Naive thymus-derived CD4-positive, alpha-beta T cell (primary cell): ENCODE results near the gene SMARCA1. TPM values are rescaled to one million over a fixed set of nuclear protein-coding genes. Genes with fewer than 3 reads are reported as not detected.

Experiments used
- ATAC-seq: fragments of 150-1000 bp; cut with Tn5 transposase; 2 replicates; pipeline ENCODE4 v1.10.0; 2021; ENCODE audit warnings: mild to moderate bottlenecking, moderate library complexity
- CTCF ChIA-PET: fragments of 350-600 bp; sonication (Branson Sonifier 250); formaldehyde crosslinking; loops from one replicate; lab custom pipeline; 2021; ENCODE audit warnings: antibody characterized with exemption; lab: Charles Lee
- POLR2A ChIA-PET: fragments of 350-600 bp; sonication (Branson Sonifier 250); formaldehyde crosslinking; loops from one replicate; lab custom pipeline; 2021; ENCODE audit warnings: antibody characterized with exemption, inconsistent platforms; lab: Charles Lee
- DNase-seq, 9 donors: peaks; one replicate each; pipeline versions ENCODE4 v3.0.0 to v3.0.0-alpha.2; 2020 to 2022; ENCODE audit warnings: mixed read lengths in 1 of 9
- H3K27ac ChIP-seq: one replicate; pipeline ENCODE4 v1.7.0; 2013; ENCODE audit warnings: mild to moderate bottlenecking, low read depth, low read length, moderate library complexity
- H3K27me3 ChIP-seq, 2 donors: one replicate each; pipeline ENCODE4 v1.7.0; 2013; ENCODE audit warnings: low read length in 2 of 2, mild to moderate bottlenecking in 2 of 2, moderate library complexity in 2 of 2; ENCODE audit not compliant: control insufficient read depth in 2 of 2, insufficient read depth in 2 of 2
- H3K36me3 ChIP-seq, 3 experiments: 1 replicate in 2 of 3; 2 replicates in 1 of 3; pipeline ENCODE4 v1.7.0; 2013; ENCODE audit warnings: low read length in 3 of 3, mild to moderate bottlenecking in 3 of 3, moderate library complexity in 1 of 3; ENCODE audit not compliant: insufficient read depth in 3 of 3, control insufficient read depth in 2 of 3
- H3K4me1 ChIP-seq, 2 donors: one replicate each; pipeline ENCODE4 v1.7.0; 2013; ENCODE audit warnings: low read length in 2 of 2, mild to moderate bottlenecking in 2 of 2, moderate library complexity in 1 of 2; ENCODE audit not compliant: control insufficient read depth in 2 of 2, insufficient read depth in 2 of 2
- H3K4me3 ChIP-seq: 2 replicates; pipeline ENCODE4 v1.7.0; 2013; ENCODE audit warnings: mild to moderate bottlenecking, low read length
- H3K9me3 ChIP-seq, 3 experiments: 1 replicate in 2 of 3; 2 replicates in 1 of 3; pipeline ENCODE4 v1.7.0; 2013; ENCODE audit warnings: low read length in 3 of 3; ENCODE audit not compliant: control insufficient read depth in 2 of 3
- H3K27ac Mint-ChIP-seq, 9 donors: one replicate each; pipeline ENCODE4 v1.8.0; 2020 to 2022; ENCODE audit warnings: mixed read lengths in 9 of 9, mild to moderate bottlenecking in 8 of 9, moderate library complexity in 5 of 9, inconsistent platforms in 2 of 9
- H3K27me3 Mint-ChIP-seq, 5 donors: one replicate each; pipeline ENCODE4 v1.8.0; 2021 to 2022; ENCODE audit warnings: mixed read lengths in 5 of 5, mild to moderate bottlenecking in 1 of 5
- H3K36me3 Mint-ChIP-seq, 5 donors: one replicate each; pipeline ENCODE4 v1.8.0; 2020 to 2022; ENCODE audit warnings: mixed read lengths in 5 of 5, mild to moderate bottlenecking in 3 of 5, inconsistent platforms in 1 of 5
- H3K4me1 Mint-ChIP-seq, 7 donors: one replicate each; pipeline ENCODE4 v1.8.0; 2020 to 2022; ENCODE audit warnings: mixed read lengths in 7 of 7, mild to moderate bottlenecking in 3 of 7, inconsistent platforms in 1 of 7
- H3K4me3 Mint-ChIP-seq, 10 donors: one replicate each; pipeline ENCODE4 v1.8.0; 2020 to 2022; ENCODE audit warnings: mild to moderate bottlenecking in 10 of 10, mixed read lengths in 10 of 10, moderate library complexity in 6 of 10, inconsistent platforms in 2 of 10
- H3K9me3 Mint-ChIP-seq, 11 donors: one replicate each; pipeline ENCODE4 v1.8.0; 2020 to 2022; ENCODE audit warnings: mixed read lengths in 11 of 11, mild to moderate bottlenecking in 4 of 11, inconsistent platforms in 1 of 11, moderate library complexity in 1 of 11
- intact Hi-C, 2 donors: fragments of 100-400 bp; cut with micrococcal nuclease; formaldehyde crosslinking; loops; one replicate each; pipeline ENCODE4 v1.15.1; 2023
- polyA plus RNA-seq, 2 donors: library from polyadenylated mRNA; unstranded; fragments of 300-500 nt; fragmentation: Illumina TruSeq; gene quantifications; one replicate each; pipeline ENCODE4 v1.2.3, GENCODE V29; 2021
- total RNA-seq, 6 experiments: library from RNA in 5 of 6; stranded (reverse) in 5 of 6; gene quantifications; 1 replicate in 5 of 6; 2 replicates in 1 of 6; pipeline ENCODE4 v1.2.3 and lab custom pipeline; 2021 to 2026

The SMARCA1 gene
- total and polyA plus RNA-seq, 7 experiments from 2014 or later = 0.72 to 5.0 (median 2.6) TPM; not detected in 1

GRCh38 chrX:129449148-129449547, 74.1 kb downstream of the SMARCA1 start:
- Histone ChIP-seq H3K27me3 (no peaks in the 10 kb centered on the region), H3K36me3 (no peaks in the 10 kb centered on the region), H3K4me3 (no peak overlapping the region), H3K27ac (no peak overlapping the region), H3K9me3 (no peaks in the 10 kb centered on the region), H3K4me1 (no peaks in the 10 kb centered on the region)
- Mint-ChIP-seq H3K4me3 (no peak overlapping the region), H3K4me1 (no peaks in the 10 kb centered on the region), H3K36me3 (no peaks in the 10 kb centered on the region), H3K27me3 (no peaks in the 10 kb centered on the region), H3K27ac (no peak overlapping the region), H3K9me3 (peaks cover 0 to 1% (median 0%) of the 10 kb centered on the region in 11 donors)
- ATAC-seq (no peak), DNase-seq (no peak)
- ChIA-PET CTCF (no interaction called here), POLR2A (interaction anchor here (0.6 kb wide), 1 partner anchor 85 kb away, joined by 4 read pairs; no protein-coding TSS in a partner anchor)
- intact Hi-C loops = loop anchor here in 1 of 2 donors (2.0 kb wide), 1 partner anchor 92 kb away; the partner anchor contains the start of gene OCRL

GRCh38 chrX:129445436-129445835, 77.9 kb downstream of the SMARCA1 start:
- Mint-ChIP-seq H3K27ac (no peak overlapping the region), H3K4me3 (no peak overlapping the region), H3K4me1 (no peaks in the 10 kb centered on the region), H3K27me3 (no peaks in the 10 kb centered on the region), H3K36me3 (peaks cover 0 to 1% (median 0%) of the 10 kb centered on the region in 5 donors), H3K9me3 (no peaks in the 10 kb centered on the region)
- ChIA-PET CTCF (interaction anchor here (0.6 kb wide), 1 partner anchor 75 kb away, joined by 3 read pairs; no protein-coding TSS in a partner anchor), POLR2A (no interaction called here)
- no peaks in the 10 kb centered on the region for H3K4me1 ChIP-seq
- H3K36me3 ChIP-seq = no peaks in the 10 kb centered on the region
- H3K27me3 ChIP-seq = no peaks in the 10 kb centered on the region
- ATAC-seq (no peak), DNase-seq (no peak)
- H3K27ac ChIP-seq = no peak overlapping the region
- no peak overlapping the region for H3K4me3 ChIP-seq
- H3K9me3 ChIP-seq = no peaks in the 10 kb centered on the region
- intact Hi-C loops = no loop called here

GRCh38 chrX:129433945-129434344, 89.3 kb downstream of the SMARCA1 start:
- CTCF ChIA-PET = no interaction called here

GRCh38 chrX:129433461-129433860, 89.8 kb downstream of the SMARCA1 start:
- POLR2A ChIA-PET = no interaction called here
- Mint-ChIP-seq H3K4me1 (no peaks in the 10 kb centered on the region), H3K27ac (no peak overlapping the region), H3K4me3 (no peak overlapping the region), H3K27me3 (peaks cover 0 to 3% (median 0%) of the 10 kb centered on the region in 5 donors), H3K36me3 (peaks cover 0 to 16% (median 3%) of the 10 kb centered on the region in 5 donors), H3K9me3 (peaks cover 0 to 3% (median 0%) of the 10 kb centered on the region in 11 donors)
- H3K27me3 ChIP-seq = no peaks in the 10 kb centered on the region
- no peak for ATAC-seq
- intact Hi-C loops = no loop called here
- H3K9me3 ChIP-seq = no peaks in the 10 kb centered on the region
- CTCF ChIA-PET = no interaction called here
- H3K27ac ChIP-seq = no peak overlapping the region
- DNase-seq = no peak
- no peaks in the 10 kb centered on the region for H3K4me1 ChIP-seq
- H3K4me3 ChIP-seq = no peak overlapping the region
- no peaks in the 10 kb centered on the region for H3K36me3 ChIP-seq

More at GRCh38 chrX:129433945-129434344, 89.3 kb downstream of the SMARCA1 start:
- DNase-seq = no peak
- no peaks in the 10 kb centered on the region for H3K4me1 ChIP-seq
- H3K36me3 ChIP-seq = no peaks in the 10 kb centered on the region
- H3K36me3 Mint-ChIP-seq = peaks cover 0 to 12% (median 1%) of the 10 kb centered on the region in 5 donors
- peaks cover 0 to under 1% (median 0%) of the 10 kb centered on the region in 5 donors for H3K27me3 Mint-ChIP-seq
- no peak overlapping the region for H3K4me3 ChIP-seq
- POLR2A ChIA-PET = no interaction called here
- H3K4me3 Mint-ChIP-seq = no peak overlapping the region
- H3K9me3 ChIP-seq = no peaks in the 10 kb centered on the region
- H3K27ac ChIP-seq = no peak overlapping the region
- no peak overlapping the region for H3K27ac Mint-ChIP-seq
- ATAC-seq = no peak
- H3K27me3 ChIP-seq = no peaks in the 10 kb centered on the region
- intact Hi-C loops = no loop called here
- H3K9me3 Mint-ChIP-seq = peaks cover 0 to 3% (median 0%) of the 10 kb centered on the region in 11 donors
- H3K4me1 Mint-ChIP-seq = no peaks in the 10 kb centered on the region

GRCh38 chrX:129427267-129427666, 96.0 kb downstream of the SMARCA1 start:
- H3K9me3 ChIP-seq = no peaks in the 10 kb centered on the region
- no peaks in the 10 kb centered on the region for H3K4me1 ChIP-seq
- H3K27me3 ChIP-seq = no peaks in the 10 kb centered on the region
- POLR2A ChIA-PET = no interaction called here
- intact Hi-C loops = no loop called here
- H3K4me1 Mint-ChIP-seq = peaks cover 0 to 3% (median 0%) of the 10 kb centered on the region in 7 donors
- H3K9me3 Mint-ChIP-seq = peaks cover 0 to 24% (median 11%) of the 10 kb centered on the region in 11 donors
- DNase-seq (no peak), ATAC-seq (no peak)
- H3K27me3 Mint-ChIP-seq = peaks cover 0 to 9% (median 3%) of the 10 kb centered on the region in 5 donors
- no peak overlapping the region for H3K4me3 Mint-ChIP-seq
- CTCF ChIA-PET = no interaction called here
- H3K36me3 Mint-ChIP-seq = peaks cover 0 to 10% (median 6%) of the 10 kb centered on the region in 5 donors
- H3K36me3 ChIP-seq = no peaks in the 10 kb centered on the region
- no peak overlapping the region for H3K27ac Mint-ChIP-seq
- H3K4me3 ChIP-seq = no peak overlapping the region
- no peak overlapping the region for H3K27ac ChIP-seq

- H3K27me3 Mint-ChIP-seq = peaks cover 0 to 9% (median 0%) of the 10 kb centered on the region in 5 donors
- Histone ChIP-seq H3K4me3 (no peak overlapping the region), H3K9me3 (no peaks in the 10 kb centered on the region), H3K4me1 (no peaks in the 10 kb centered on the region), H3K27me3 (no peaks in the 10 kb centered on the region), H3K36me3 (no peaks in the 10 kb centered on the region), H3K27ac (no peak overlapping the region)
- H3K9me3 Mint-ChIP-seq = peaks cover 0 to 39% (median 11%) of the 10 kb centered on the region in 11 donors
- ATAC-seq = no peak
- no peak overlapping the region for H3K27ac Mint-ChIP-seq
- intact Hi-C loops = no loop called here
- no peak overlapping the region for H3K4me3 Mint-ChIP-seq
- H3K36me3 Mint-ChIP-seq = peaks cover 0 to 6% (median 4%) of the 10 kb centered on the region in 5 donors
- CTCF ChIA-PET = no interaction called here
- peaks cover 0 to 3% (median 0%) of the 10 kb centered on the region in 7 donors for H3K4me1 Mint-ChIP-seq
- DNase-seq = no peak
- POLR2A ChIA-PET = no interaction called here
Measured at GRCh38 chrX:129423191-129423590, 100.1 kb downstream of the SMARCA1 start.

GRCh38 chrX:129404670-129405008, 118.7 kb downstream of the SMARCA1 start:
- H3K4me3 Mint-ChIP-seq = no peak overlapping the region

More at GRCh38 chrX:129404670-129405008, 118.7 kb downstream of the SMARCA1 start:
- Mint-ChIP-seq H3K36me3 (peaks cover 0 to 9% (median 0%) of the 10 kb centered on the region in 5 donors), H3K27ac (no peak overlapping the region), H3K4me1 (no peaks in the 10 kb centered on the region), H3K9me3 (peaks cover 0 to 8% (median 2%) of the 10 kb centered on the region in 11 donors), H3K27me3 (no peaks in the 10 kb centered on the region)
- ChIA-PET POLR2A (no interaction called here), CTCF (no interaction called here)
- no peak overlapping the region for H3K4me3 ChIP-seq
- no peaks in the 10 kb centered on the region for H3K9me3 ChIP-seq
- ATAC-seq (no peak), DNase-seq (no peak)
- H3K4me1 ChIP-seq = no peaks in the 10 kb centered on the region
- intact Hi-C loops = no loop called here
- no peaks in the 10 kb centered on the region for H3K27me3 ChIP-seq
- H3K27ac ChIP-seq = no peak overlapping the region
- no peaks in the 10 kb centered on the region for H3K36me3 ChIP-seq
